Transverse colon (tissue), 4 donors: ENCODE data around the gene ZNF516. TPM values are rescaled to one million over a fixed set of nuclear protein-coding genes. Genes with fewer than 3 reads are reported as not detected.

ENCODE experiments used
- DNase-seq: peaks from one replicate; pipeline ENCODE4 v3.0.0-alpha.2; 2019
- H3K27ac ChIP-seq, 4 donors: fragments of 200-600 bp; sonication (generic); 2 replicates each; pipeline ENCODE4 v1.5.1; 2016 to 2018; ENCODE audit warnings: inconsistent platforms in 4 of 4
- H3K27me3 ChIP-seq: fragments of 200-600 bp; sonication (generic); 2 replicates; pipeline ENCODE4 v1.5.1; 2017; ENCODE audit warnings: inconsistent platforms
- H3K36me3 ChIP-seq, 4 donors: fragments of 200-600 bp; sonication (generic); 2 replicates each; pipeline ENCODE4 v1.5.1; 2017 to 2019; ENCODE audit warnings: inconsistent platforms in 4 of 4
- H3K4me1 ChIP-seq, 4 donors: fragments of 200-600 bp; sonication (generic); 2 replicates each; pipeline ENCODE4 v1.5.1; 2017 to 2020; ENCODE audit warnings: inconsistent platforms in 4 of 4
- H3K4me3 ChIP-seq, 4 donors: fragments of 200-600 bp; sonication (generic); 1 replicate in 1 of 4; 2 replicates in 3 of 4; pipeline versions ENCODE4 v1.5.1 to v1.6.1; 2017 to 2019; ENCODE audit warnings: inconsistent platforms in 4 of 4
- H3K9me3 ChIP-seq, 2 donors: fragments of 200-600 bp; sonication (generic); 2 replicates each; pipeline ENCODE4 v1.5.1; 2017 to 2019; ENCODE audit warnings: inconsistent platforms in 2 of 2
- EP300 ChIP-seq: sonication (generic); formaldehyde crosslinking; IDR thresholded peaks from one replicate; pipeline ENCODE4 v1.6.1; 2017; ENCODE audit warnings: antibody characterized with exemption, low read depth
- POLR2A ChIP-seq: fragments of 450-650 bp; IDR thresholded peaks from one replicate; pipeline ENCODE4 v1.6.1; 2016; ENCODE audit warnings: antibody characterized with exemption, mild to moderate bottlenecking, moderate library complexity
- POLR2AphosphoS5 ChIP-seq, 3 donors: sonication (generic); formaldehyde crosslinking; IDR thresholded peaks; one replicate each; pipeline ENCODE4 v1.6.1; 2016; ENCODE audit warnings: antibody characterized with exemption in 3 of 3
- WGBS, 2 donors: methylation state at CpG; one replicate each; pipeline ENCODE4 v1.1.5; 2018; ENCODE audit warnings: low coverage in 1 of 2; 5-methylcytosine and 5-hydroxymethylcytosine counted together
- in situ Hi-C, 4 donors: fragments of 200-750 bp; cut with MboI; loops; one replicate each; pipeline versions ENCODE4 v1.15.0 to v1.15.1; 2017; ENCODE audit warnings: low sequenced_read_pairs in 3 of 4, low pct_ligation_motif_present in 1 of 4, low pct_unique_long_range_greater_than_20kb in 1 of 4
- intact Hi-C: fragments of 100-400 bp; cut with DNase I; formaldehyde crosslinking; loops from one replicate; pipeline ENCODE4 v1.15.1; 2023; ENCODE audit warnings: low total_unique reads
- total RNA-seq, 4 donors: library from RNA; depleted of rRNA; stranded (reverse); fragments of >200 nt; gene quantifications; one replicate each; pipeline ENCODE4 v1.1.0, GENCODE V29; 2016
- TF ChIP-seq, protein P1 (sequence below), 5 experiments: fragments of 200-600 bp in 3 of 5; fragments of 450-650 bp in 2 of 5; sonication (generic) in 3 of 5; IDR thresholded peaks; 1 replicate in 2 of 5; 2 replicates in 3 of 5; pipeline ENCODE4 v1.5.1; 2016 to 2017; ENCODE audit warnings: antibody characterized with exemption in 5 of 5, inconsistent platforms in 3 of 5, mild to moderate bottlenecking in 2 of 5, moderate library complexity in 1 of 5

The ZNF516 gene
- total RNA-seq, 4 donors from 2014 or later = 19.4 to 37.8 (median 26.7) TPM

- intact Hi-C loops (no loop called here), in situ Hi-C loops (no loop called here)
- Histone ChIP-seq H3K27ac (no peak overlapping the region), H3K4me3 (no peak overlapping the region), H3K36me3 (peaks cover 0 to 6% (median 0%) of the 10 kb centered on the region in 4 donors), H3K4me1 (peaks cover 0 to 14% (median 0%) of the 10 kb centered on the region in 4 donors), H3K27me3 (no peaks in the 10 kb centered on the region), H3K9me3 (no peaks in the 10 kb centered on the region)
- TF ChIP-seq EP300 = no peak
- no peak for DNase-seq
- whole genome bisulfite sequencing, 2 donors = 96% methylated on average over 12 of the region's 12 CpGs; no CpG with 5 or more reads in 1 of the 2 donors
These were observed 124.8 kb downstream of the ZNF516 start for GRCh38 chr18:76370201-76370600.

- H3K9me3 ChIP-seq = no peaks in the 10 kb centered on the region
- intact Hi-C loops (no loop called here), in situ Hi-C loops (no loop called here)
- WGBS, 2 donors = 94% methylated on average over 11 of the region's 11 CpGs; no CpG with 5 or more reads in 1 of the 2 donors
- H3K36me3 ChIP-seq = peaks cover 0 to 6% (median 0%) of the 10 kb centered on the region in 4 donors
- peaks cover 0 to 15% (median 1%) of the 10 kb centered on the region in 4 donors for H3K4me1 ChIP-seq
- no peak overlapping the region for H3K4me3 ChIP-seq
- no peaks in the 10 kb centered on the region for H3K27me3 ChIP-seq
- DNase-seq = no peak
- TF ChIP-seq, protein P1, sequence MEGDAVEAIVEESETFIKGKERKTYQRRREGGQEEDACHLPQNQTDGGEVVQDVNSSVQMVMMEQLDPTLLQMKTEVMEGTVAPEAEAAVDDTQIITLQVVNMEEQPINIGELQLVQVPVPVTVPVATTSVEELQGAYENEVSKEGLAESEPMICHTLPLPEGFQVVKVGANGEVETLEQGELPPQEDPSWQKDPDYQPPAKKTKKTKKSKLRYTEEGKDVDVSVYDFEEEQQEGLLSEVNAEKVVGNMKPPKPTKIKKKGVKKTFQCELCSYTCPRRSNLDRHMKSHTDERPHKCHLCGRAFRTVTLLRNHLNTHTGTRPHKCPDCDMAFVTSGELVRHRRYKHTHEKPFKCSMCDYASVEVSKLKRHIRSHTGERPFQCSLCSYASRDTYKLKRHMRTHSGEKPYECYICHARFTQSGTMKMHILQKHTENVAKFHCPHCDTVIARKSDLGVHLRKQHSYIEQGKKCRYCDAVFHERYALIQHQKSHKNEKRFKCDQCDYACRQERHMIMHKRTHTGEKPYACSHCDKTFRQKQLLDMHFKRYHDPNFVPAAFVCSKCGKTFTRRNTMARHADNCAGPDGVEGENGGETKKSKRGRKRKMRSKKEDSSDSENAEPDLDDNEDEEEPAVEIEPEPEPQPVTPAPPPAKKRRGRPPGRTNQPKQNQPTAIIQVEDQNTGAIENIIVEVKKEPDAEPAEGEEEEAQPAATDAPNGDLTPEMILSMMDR (IDR thresholded peaks at IDR 0.05) = no peak
- TF ChIP-seq EP300 (no peak), POLR2A (no peak), POLR2AphosphoS5 (IDR thresholded peaks at IDR 0.05) (no peak)
- no peak overlapping the region for H3K27ac ChIP-seq
These were observed 125.3 kb downstream of the ZNF516 start for GRCh38 chr18:76369791-76370190.

DNA sequence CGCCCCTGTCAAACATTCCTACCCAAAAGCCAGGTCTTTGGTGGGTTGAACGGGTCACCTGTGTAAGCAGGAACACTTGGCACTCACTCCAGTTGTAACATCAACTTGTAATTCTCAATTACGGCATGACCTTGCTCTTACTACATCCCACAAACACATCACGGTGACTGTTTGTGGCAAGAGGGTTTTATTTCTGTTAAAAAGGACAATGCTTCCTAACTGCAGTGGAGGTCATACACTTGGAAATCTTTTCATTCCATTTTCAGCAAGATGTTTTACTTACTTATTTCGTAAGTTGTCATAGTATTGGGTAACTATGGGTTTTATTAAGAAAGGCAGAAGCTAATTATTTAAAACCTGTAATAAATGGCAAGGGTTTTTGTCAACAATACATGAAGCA is 126.1 kb downstream of the ZNF516 start:
- Histone ChIP-seq H3K27me3 (no peaks in the 10 kb centered on the region), H3K9me3 (no peaks in the 10 kb centered on the region), H3K36me3 (peaks cover 0 to 6% (median 0%) of the 10 kb centered on the region in 4 donors), H3K4me1 (peaks cover 0 to 14% (median 3%) of the 10 kb centered on the region in 4 donors), H3K27ac (no peak overlapping the region), H3K4me3 (no peak overlapping the region)
- DNase-seq = no peak
- WGBS, 2 donors = 83 to 84% methylated on average over 4 to 5 of the region's 5 CpGs
- TF ChIP-seq POLR2AphosphoS5 (IDR thresholded peaks at IDR 0.05) = no peak
- TF ChIP-seq POLR2A = no peak
- TF ChIP-seq, protein P1 (IDR thresholded peaks at IDR 0.05) = no peak
- TF ChIP-seq EP300 = no peak
- intact Hi-C loops = no loop called here
- in situ Hi-C loops = no loop called here

DNA sequence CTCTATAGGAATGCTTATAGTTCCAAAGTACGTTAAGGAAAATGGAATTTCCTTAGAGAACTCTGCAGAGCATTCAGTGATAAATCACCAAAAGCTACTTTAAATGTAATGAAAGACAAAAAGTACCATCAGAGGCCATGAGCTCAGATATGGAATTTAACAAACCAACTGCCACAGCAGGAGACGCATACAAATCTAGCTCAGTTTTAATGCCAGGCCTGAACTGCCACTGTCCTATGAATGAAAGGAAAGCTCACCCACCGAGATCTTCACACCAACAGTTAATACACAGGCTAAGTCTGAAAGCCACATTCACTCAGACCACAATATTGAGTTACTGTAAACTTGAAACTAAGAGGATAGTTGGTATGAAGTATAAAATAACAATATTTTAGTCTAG is 126.8 kb downstream of the ZNF516 start:
- 73 to 81% methylated on average over 2 to 3 of the region's 3 CpGs for WGBS, 2 donors
- DNase-seq = no peak
- TF ChIP-seq EP300 = no peak
- TF ChIP-seq POLR2A = no peak
- TF ChIP-seq, protein P1 (IDR thresholded peaks at IDR 0.05) = no peak
- no peak for TF ChIP-seq POLR2AphosphoS5 (IDR thresholded peaks at IDR 0.05)
- Histone ChIP-seq H3K4me1 (peaks cover 0 to 20% (median 3%) of the 10 kb centered on the region in 4 donors), H3K4me3 (no peak overlapping the region), H3K9me3 (no peaks in the 10 kb centered on the region), H3K36me3 (peaks cover 0 to 6% (median 0%) of the 10 kb centered on the region in 4 donors), H3K27ac (no peak overlapping the region), H3K27me3 (no peaks in the 10 kb centered on the region)
- in situ Hi-C loops (no loop called here), intact Hi-C loops (no loop called here)
